Esophagus squamous epithelium (tissue), 5 donors: Measurements from ENCODE around the gene SRR. TPM values are rescaled to one million over a fixed set of nuclear protein-coding genes. Genes with fewer than 3 reads are reported as not detected.
A peak's percentile ranks its signal among the peaks of the same experiment; 100 is the strongest.
"Not testable (repeated sequence)": the region's sequence is repeated elsewhere in the genome, so short reads cannot be mapped to it uniquely, and the experiment has no call there.

Source experiments
- DNase-seq: peaks from one replicate; lab custom pipeline; 2025; lab: John Stamatoyannopoulos, UW
- H3K27ac ChIP-seq, 4 donors: fragments of 200-600 bp; sonication (generic); one replicate each; pipeline ENCODE4 v1.5.1; 2016 to 2019; ENCODE audit warnings: mild to moderate bottlenecking in 1 of 4
- H3K27me3 ChIP-seq, 4 donors: fragments of 200-600 bp; sonication (generic); 1 replicate in 3 of 4; 2 replicates in 1 of 4; pipeline versions ENCODE4 v1.5.1 to v1.6.0; 2017 to 2021; ENCODE audit warnings: antibody characterized with exemption in 1 of 4
- H3K36me3 ChIP-seq, 3 donors: fragments of 200-600 bp; sonication (generic); one replicate each; pipeline ENCODE4 v1.5.1; 2016 to 2019
- H3K4me1 ChIP-seq, 3 donors: fragments of 200-600 bp; sonication (generic); one replicate each; pipeline ENCODE4 v1.5.1; 2017 to 2019
- H3K4me3 ChIP-seq, 4 donors: fragments of 200-600 bp; sonication (generic); 1 replicate in 3 of 4; 2 replicates in 1 of 4; pipeline ENCODE4 v1.5.1; 2016 to 2019; ENCODE audit warnings: mild to moderate bottlenecking in 2 of 4, moderate library complexity in 1 of 4
- H3K9me3 ChIP-seq, 3 donors: fragments of 200-600 bp; sonication (generic); one replicate each; pipeline ENCODE4 v1.5.1; 2016 to 2019
- CTCF ChIP-seq, 6 experiments: fragments of 450-650 bp in 4 of 6; fragments of 200-600 bp in 2 of 6; sonication (generic) in 2 of 6; IDR thresholded peaks; one replicate each; pipeline ENCODE4 v1.5.1; 2016 to 2019; ENCODE audit warnings: antibody characterized with exemption in 6 of 6, mild to moderate bottlenecking in 4 of 6, moderate library complexity in 4 of 6
- POLR2A ChIP-seq, 4 donors: fragments of 450-650 bp; IDR thresholded peaks; one replicate each; pipeline ENCODE4 v1.6.1; 2017; ENCODE audit warnings: antibody characterized with exemption in 4 of 4, mild to moderate bottlenecking in 4 of 4, moderate library complexity in 3 of 4
- WGBS, 2 donors: methylation state at CpG; one replicate each; pipeline ENCODE4 v1.1.5; 2018; 5-methylcytosine and 5-hydroxymethylcytosine counted together
- intact Hi-C: fragments of 100-400 bp; cut with DNase I; formaldehyde crosslinking; loops from one replicate; pipeline ENCODE4 v1.15.0; 2022
- total RNA-seq, 4 donors: library from RNA; depleted of rRNA; stranded (reverse); fragments of >200 nt; gene quantifications; one replicate each; pipeline ENCODE4 v1.1.0, GENCODE V29; 2016
- donor health status: DM: yes; HTN: yes; CAD: no.

The SRR gene
- total RNA-seq, result 10 to 100 TPM in 3 of 4 donors, 1 to 10 TPM in 1; 8.7 to 34.8 (median 15.8) TPM

GRCh38 chr17:2303204-2304188 is at the start of gene SRR, which contains the start of gene SMG6:
Gene SRR (plus strand): TSS chr17:2303950. CDS start chr17:2315561, 11,611 bp downstream.
Gene SMG6 (minus strand): TSS chr17:2303785. CDS start chr17:2303720, 65 bp downstream.
- Histone ChIP-seq H3K27ac (peak within 1 kb of the TSS; percentile 97 to 98 (median 98)), H3K4me1 (peaks cover 12 to 66% (median 25%) of the 10 kb centered on the region in 3 donors), H3K36me3 (peaks cover 5 to 27% (median 5%) of the 10 kb centered on the region in 3 donors), H3K9me3 (no peaks in the 10 kb centered on the region), H3K4me3 (peak within 1 kb of the TSS; percentile 85 to 97 (median 96)), H3K27me3 (no peaks in the 10 kb centered on the region)
- TF ChIP-seq CTCF (IDR thresholded peaks at IDR 0.05) (no peak), POLR2A (IDR thresholded peaks at IDR 0.05) (peak in 3 of 4 donors; percentile 37 to 66 (median 46))
- 0% methylated on average over 2 to 5 of the region's 108 CpGs for WGBS, 2 donors
- peak; percentile 52 for DNase-seq
- intact Hi-C loops, result no loop called here

GRCh38 chr17:2258830-2259229 is 44.9 kb upstream of the SRR start:
- intact Hi-C loops, H3K4me3 ChIP-seq, H3K9me3 ChIP-seq, H3K27me3 ChIP-seq, DNase-seq: not testable (repeated sequence)
- Histone ChIP-seq H3K27ac (peak overlapping the region in 1 of 4 donors; percentile 36), H3K4me1 (peaks cover 0 to 36% (median 11%) of the 10 kb centered on the region in 3 donors), H3K36me3 (peaks cover 0 to 48% (median 0%) of the 10 kb centered on the region in 3 donors)
- 86 to 92% methylated on average over 7 to 8 of the region's 8 CpGs for WGBS, 2 donors

- TF ChIP-seq POLR2A (IDR thresholded peaks at IDR 0.05), result no peak
- TF ChIP-seq CTCF (IDR thresholded peaks at IDR 0.05), result no peak
- no peak for DNase-seq
- Histone ChIP-seq H3K4me3 (no peak overlapping the region), H3K27ac (peak overlapping the region; percentile 4 to 39 (median 21)), H3K27me3 (no peaks in the 10 kb centered on the region), H3K9me3 (no peaks in the 10 kb centered on the region), H3K36me3 (peaks cover 0 to 37% (median 0%) of the 10 kb centered on the region in 3 donors), H3K4me1 (peaks cover 0 to 47% (median 19%) of the 10 kb centered on the region in 3 donors)
- 70 to 77% methylated on average over 8 of the region's 8 CpGs for WGBS, 2 donors
- intact Hi-C loops, result no loop called here
These were observed 43.8 kb upstream of the SRR start for GRCh38 chr17:2259769-2260536.

- no peak for DNase-seq
- intact Hi-C loops, result no loop called here
- Histone ChIP-seq H3K9me3 (no peaks in the 10 kb centered on the region), H3K27me3 (no peaks in the 10 kb centered on the region), H3K4me3 (no peak overlapping the region), H3K27ac (peak overlapping the region in 3 of 4 donors; percentile 37 to 76 (median 47)), H3K36me3 (peaks cover 0 to 37% (median 0%) of the 10 kb centered on the region in 3 donors), H3K4me1 (peaks cover 0 to 63% (median 19%) of the 10 kb centered on the region in 3 donors)
- TF ChIP-seq CTCF (IDR thresholded peaks at IDR 0.05) (no peak), POLR2A (IDR thresholded peaks at IDR 0.05) (no peak)
- 29 to 49% methylated on average over 2 of the region's 2 CpGs for WGBS, 2 donors
These were observed 41.6 kb upstream of the SRR start for GRCh38 chr17:2262135-2262587.
